Measurements from ENCODE around the gene C6orf89.

DNA sequence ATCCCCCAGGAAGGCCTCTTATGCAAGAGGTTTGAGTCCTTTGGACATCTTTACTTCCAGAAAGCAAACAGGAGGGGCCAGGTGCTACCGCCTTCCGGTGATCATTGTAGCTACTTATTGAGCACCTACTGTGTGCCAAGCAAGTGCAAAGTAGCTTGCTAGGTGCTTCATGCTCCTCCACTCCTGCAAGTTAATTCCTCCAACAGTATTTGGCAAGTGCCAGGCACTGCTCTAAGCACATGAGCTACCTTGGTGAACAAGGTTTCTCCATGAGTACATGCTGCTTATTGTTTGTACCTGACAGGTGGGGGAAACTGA, 48.8 kb upstream of the C6orf89 start:
- TF ChIP-seq POLR2AphosphoS5 (IDR thresholded peaks at IDR 0.05; ENCODE audit: low read depth, low read length) = no peak
- TF ChIP-seq POLR2A (IDR thresholded peaks at IDR 0.05; ENCODE audit: low read depth, low read length) = no peak
